ENCODE measurements around the gene ADGRG2.

DNA sequence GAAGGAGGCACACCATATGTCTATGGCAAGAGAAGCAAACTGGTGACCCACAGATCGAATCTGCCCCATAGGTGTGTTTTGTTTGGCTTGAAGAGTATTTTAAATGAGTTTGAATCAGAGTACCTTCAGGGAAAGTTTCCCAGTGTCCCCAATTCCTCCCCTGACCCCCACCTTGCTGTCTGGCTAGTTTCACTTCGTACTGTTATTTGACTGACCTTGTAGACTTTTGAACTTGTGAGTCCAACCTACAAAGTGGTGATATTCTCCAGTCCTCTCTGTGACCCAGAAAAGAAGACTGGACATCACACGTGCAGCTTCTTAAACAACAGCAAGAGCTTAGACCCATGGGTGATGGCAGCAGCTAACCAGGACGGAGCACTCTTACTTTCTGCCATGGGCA is 177.8 kb downstream of the ADGRG2 start:
- TF ChIP-seq, protein P1, sequence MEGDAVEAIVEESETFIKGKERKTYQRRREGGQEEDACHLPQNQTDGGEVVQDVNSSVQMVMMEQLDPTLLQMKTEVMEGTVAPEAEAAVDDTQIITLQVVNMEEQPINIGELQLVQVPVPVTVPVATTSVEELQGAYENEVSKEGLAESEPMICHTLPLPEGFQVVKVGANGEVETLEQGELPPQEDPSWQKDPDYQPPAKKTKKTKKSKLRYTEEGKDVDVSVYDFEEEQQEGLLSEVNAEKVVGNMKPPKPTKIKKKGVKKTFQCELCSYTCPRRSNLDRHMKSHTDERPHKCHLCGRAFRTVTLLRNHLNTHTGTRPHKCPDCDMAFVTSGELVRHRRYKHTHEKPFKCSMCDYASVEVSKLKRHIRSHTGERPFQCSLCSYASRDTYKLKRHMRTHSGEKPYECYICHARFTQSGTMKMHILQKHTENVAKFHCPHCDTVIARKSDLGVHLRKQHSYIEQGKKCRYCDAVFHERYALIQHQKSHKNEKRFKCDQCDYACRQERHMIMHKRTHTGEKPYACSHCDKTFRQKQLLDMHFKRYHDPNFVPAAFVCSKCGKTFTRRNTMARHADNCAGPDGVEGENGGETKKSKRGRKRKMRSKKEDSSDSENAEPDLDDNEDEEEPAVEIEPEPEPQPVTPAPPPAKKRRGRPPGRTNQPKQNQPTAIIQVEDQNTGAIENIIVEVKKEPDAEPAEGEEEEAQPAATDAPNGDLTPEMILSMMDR (conservative IDR thresholded peaks at IDR 0.05 in 1 of 2, IDR thresholded peaks at IDR 0.05 in 1 of 2; ENCODE audit: low read depth in 1 of 2, low read length in 2 of 2), result no peak
- TF ChIP-seq EZH2 (IDR thresholded peaks at IDR 0.05; ENCODE audit: low read length, missing control alignments), result no peak

Measured in fibroblast of lung (primary cell).